ES-I3 (cell line): ENCODE results near the gene KCNJ5.
"Not testable (repeated sequence)": the region's sequence is repeated elsewhere in the genome, so short reads cannot be mapped to it uniquely, and the experiment has no call there.

Source experiments
- H3K36me3 ChIP-seq: 2 replicates; pipeline ENCODE4 v1.6.1; 2013; ENCODE audit warnings: mild to moderate bottlenecking, low read length, control low read depth, moderate library complexity; ENCODE audit not compliant: insufficient read depth
- H3K4me1 ChIP-seq: 2 replicates; pipeline ENCODE4 v1.6.1; 2013; ENCODE audit warnings: mild to moderate bottlenecking, control low read depth, low read length; ENCODE audit not compliant: insufficient read depth
- H3K9ac ChIP-seq: 2 replicates; pipeline ENCODE4 v1.6.1; 2013; ENCODE audit warnings: low read depth, mild to moderate bottlenecking, low read length, moderate library complexity
- H3K9me3 ChIP-seq: 2 replicates; pipeline ENCODE4 v1.6.1; 2013; ENCODE audit warnings: mild to moderate bottlenecking, low read length, moderate library complexity; ENCODE audit not compliant: control insufficient read depth, insufficient read depth

The KCNJ5 gene

DNA sequence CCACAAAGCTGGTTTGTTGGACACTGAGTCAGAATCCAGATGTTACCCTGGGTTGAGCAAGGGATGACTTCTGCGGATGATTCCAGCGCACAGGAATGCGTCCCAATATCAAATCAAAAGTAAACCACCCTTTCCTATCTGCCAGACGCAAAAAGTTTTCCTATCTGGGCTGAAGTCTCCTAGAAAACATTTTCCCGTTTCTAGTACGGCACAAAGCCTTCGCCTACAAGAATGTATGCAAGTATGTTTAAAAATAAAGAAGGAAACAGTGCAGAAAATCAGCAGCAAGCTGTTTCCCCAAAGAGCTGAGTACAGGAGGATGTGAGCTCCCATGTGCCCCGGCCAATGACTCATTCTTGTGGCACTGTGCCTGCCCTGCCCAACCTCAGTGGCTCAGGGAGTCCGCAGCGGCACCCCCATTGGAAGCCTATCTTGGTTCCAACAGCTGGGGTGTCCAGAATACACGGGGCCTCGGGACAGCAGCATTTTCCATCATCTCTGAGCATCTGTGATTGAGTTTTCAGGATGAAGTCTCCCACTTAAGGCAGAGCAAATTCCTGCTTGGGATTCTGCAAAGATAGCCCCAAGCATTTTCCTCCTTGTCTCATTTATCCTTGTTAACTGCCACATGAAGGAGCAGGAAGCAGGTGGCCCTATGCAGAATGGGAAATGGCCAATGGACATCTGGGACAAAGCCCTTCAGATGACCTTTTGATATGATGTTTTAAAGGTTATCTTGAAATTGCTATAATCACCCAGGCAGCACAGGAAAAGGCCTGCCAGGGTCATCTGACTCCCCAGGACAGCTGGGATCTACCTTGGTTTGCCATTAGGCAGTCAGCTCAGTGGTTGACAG lies 17.5 kb downstream of the KCNJ5 start:
- Histone ChIP-seq H3K9ac (no peak overlapping the region), H3K9me3 (0 out of 2 replicates have a peak, but pooled peaks cover 4% of the 10 kb centered on the region), H3K36me3 (no peaks in the 10 kb centered on the region), H3K4me1 (peaks cover 12% of the 10 kb centered on the region; the same call in 1 of the 2 replicates)

DNA sequence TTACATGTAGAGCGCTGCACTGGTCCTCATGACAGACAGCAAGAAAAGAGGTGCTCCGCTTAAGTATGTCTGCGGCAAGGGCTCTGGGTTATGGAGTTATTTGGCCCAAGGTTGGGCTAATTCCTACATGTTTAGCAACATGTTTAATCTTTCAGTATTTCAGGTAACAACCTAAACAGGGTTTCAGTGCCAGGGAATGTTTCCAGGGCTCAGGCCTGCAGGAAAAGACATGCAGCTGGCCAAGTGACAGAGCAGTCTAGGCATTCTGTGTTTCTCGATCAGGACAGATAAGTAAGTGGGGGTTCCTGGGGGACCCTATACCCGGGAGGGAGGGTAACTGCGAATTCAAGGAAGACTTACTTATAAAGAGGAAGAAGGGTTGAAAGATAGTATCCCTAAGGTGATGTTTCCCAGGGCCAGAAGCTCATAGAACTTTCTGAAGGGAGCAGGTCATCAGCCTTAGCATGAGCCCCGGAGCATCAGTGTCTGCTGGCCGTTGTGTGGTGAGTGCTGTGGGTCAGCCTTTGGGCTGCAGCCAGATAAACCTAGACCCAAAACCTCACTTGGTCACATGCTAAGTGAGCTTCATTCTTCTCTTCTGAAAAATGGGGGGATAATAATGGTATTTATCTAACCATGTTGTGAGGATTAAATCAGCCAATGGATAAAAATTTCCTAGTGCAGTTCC lies 18.4 kb downstream of the KCNJ5 start:
- H3K36me3 ChIP-seq: no peaks in the 10 kb centered on the region
- H3K9ac ChIP-seq: no peak overlapping the region
- H3K9me3 ChIP-seq: 0 out of 2 replicates have a peak, but pooled peaks cover 4% of the 10 kb centered on the region
- 0 out of 2 replicates have a peak, but pooled peaks cover 3% of the 10 kb centered on the region for H3K4me1 ChIP-seq

DNA sequence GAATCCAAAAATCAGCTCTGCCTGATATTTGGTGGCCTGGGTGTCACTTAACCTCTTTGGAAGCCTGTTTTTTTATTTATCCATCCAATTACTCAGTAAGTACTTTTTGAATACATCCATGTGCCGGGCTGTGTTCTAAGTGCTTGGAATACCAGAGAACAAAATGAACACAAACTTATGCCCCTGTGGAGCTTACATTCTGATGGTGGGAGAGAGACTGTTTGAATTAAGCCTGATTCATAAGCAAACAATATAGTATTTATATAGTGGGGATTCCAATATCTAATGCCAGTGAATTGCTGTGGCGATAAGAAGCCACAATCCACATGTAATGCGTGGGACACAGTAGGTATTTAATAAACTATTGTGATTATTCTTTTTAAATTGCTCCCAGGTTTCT lies 19.4 kb downstream of the KCNJ5 start:
- Histone ChIP-seq H3K4me1 (no peaks in the 10 kb centered on the region), H3K9me3 (0 out of 2 replicates have a peak, but pooled peaks cover 4% of the 10 kb centered on the region), H3K36me3 (no peaks in the 10 kb centered on the region), H3K9ac (no peak overlapping the region)

DNA sequence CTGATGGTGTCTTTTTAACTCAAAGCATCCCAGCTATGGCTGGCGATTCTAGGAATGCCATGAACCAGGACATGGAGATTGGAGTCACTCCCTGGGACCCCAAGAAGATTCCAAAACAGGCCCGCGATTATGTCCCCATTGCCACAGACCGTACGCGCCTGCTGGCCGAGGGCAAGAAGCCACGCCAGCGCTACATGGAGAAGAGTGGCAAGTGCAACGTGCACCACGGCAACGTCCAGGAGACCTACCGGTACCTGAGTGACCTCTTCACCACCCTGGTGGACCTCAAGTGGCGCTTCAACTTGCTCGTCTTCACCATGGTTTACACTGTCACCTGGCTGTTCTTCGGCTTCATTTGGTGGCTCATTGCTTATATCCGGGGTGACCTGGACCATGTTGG lies 20.1 kb downstream of the KCNJ5 start:
- H3K9ac ChIP-seq: no peak overlapping the region
- 0 out of 2 replicates have a peak, but pooled peaks cover 4% of the 10 kb centered on the region for H3K9me3 ChIP-seq
- no peaks in the 10 kb centered on the region for H3K4me1 ChIP-seq
- H3K36me3 ChIP-seq: no peaks in the 10 kb centered on the region

DNA sequence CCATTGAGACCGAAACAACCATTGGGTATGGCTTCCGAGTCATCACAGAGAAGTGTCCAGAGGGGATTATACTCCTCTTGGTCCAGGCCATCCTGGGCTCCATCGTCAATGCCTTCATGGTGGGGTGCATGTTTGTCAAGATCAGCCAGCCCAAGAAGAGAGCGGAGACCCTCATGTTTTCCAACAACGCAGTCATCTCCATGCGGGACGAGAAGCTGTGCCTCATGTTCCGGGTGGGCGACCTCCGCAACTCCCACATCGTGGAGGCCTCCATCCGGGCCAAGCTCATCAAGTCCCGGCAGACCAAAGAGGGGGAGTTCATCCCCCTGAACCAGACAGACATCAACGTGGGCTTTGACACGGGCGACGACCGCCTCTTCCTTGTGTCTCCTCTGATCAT lies 20.5 kb downstream of the KCNJ5 start:
- H3K9me3 ChIP-seq: 0 out of 2 replicates have a peak, but pooled peaks cover 4% of the 10 kb centered on the region
- no peaks in the 10 kb centered on the region for H3K36me3 ChIP-seq
- no peaks in the 10 kb centered on the region for H3K4me1 ChIP-seq
- H3K9ac ChIP-seq: no peak overlapping the region

DNA sequence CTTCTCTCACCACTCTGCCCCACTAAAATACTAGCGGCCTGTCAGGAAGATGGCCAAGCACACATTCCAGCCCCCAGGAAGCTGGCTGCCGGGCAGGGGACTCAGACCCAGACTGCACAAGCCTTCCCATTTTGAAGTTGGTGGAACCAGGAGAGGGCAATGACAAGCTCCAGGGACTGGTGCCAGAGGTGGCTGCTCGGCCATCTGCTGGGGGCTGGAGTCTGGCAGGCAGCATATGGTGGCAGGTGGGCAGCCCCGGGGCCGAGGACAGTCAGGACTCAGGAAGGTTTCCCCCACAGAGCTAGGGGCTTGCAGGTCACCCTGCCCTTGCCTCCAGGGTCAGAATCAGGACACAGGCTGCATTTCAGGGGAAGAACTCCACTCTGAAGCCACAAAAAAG lies 22.6 kb downstream of the KCNJ5 start:
- Histone ChIP-seq H3K4me1 (no peaks in the 10 kb centered on the region), H3K36me3 (no peaks in the 10 kb centered on the region), H3K9me3 (0 out of 2 replicates have a peak, but pooled peaks cover 4% of the 10 kb centered on the region), H3K9ac (no peak overlapping the region)

DNA sequence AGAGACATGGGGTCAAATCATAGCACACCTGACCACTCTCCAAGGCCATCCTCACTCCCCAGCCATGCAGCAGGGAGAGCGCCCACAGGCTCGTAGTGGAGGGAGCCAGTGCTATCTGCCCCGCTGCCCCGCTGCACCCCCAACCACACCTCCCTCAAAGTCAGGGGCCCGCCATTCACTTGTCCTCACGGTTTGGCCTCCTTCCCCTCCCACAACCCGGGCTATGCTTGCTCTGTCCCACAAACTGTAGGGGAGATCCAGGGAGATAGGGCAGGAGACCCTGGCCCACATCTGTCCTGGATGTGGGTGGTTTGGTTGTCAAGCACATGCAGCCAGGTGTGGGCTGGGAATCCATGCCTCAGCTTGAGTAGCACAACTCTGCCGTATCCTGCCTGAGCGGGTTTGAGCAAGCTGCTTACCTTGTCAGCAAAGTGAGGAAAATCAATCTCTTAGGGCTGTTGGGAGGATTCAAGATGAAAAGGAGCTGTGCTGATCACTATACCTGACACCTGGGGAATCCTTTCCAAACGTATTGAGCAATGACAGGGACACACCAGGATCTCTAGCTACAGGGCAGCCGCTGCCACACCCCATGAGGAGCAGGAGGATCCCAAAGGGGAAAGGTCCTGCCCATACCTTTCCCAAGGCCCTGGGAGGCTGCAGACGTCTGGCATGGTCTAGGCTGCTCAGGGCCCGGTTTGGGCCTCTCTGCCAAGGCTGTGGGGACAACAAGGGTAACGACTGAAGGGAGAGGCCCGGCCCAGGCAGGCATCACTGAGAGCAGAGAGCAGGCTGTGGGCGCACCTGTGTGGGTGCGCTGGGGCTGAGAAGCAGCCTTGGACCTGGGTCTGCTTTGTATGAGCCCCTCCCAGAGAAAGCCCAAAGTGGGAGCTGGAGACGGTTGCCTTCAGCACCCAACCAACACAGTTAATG lies 23.3 kb downstream of the KCNJ5 start:
- no peaks in the 10 kb centered on the region for H3K36me3 ChIP-seq
- H3K4me1 ChIP-seq: no peaks in the 10 kb centered on the region
- H3K9me3 ChIP-seq: 0 out of 2 replicates have a peak, but pooled peaks cover 4% of the 10 kb centered on the region
- no peak overlapping the region for H3K9ac ChIP-seq

DNA sequence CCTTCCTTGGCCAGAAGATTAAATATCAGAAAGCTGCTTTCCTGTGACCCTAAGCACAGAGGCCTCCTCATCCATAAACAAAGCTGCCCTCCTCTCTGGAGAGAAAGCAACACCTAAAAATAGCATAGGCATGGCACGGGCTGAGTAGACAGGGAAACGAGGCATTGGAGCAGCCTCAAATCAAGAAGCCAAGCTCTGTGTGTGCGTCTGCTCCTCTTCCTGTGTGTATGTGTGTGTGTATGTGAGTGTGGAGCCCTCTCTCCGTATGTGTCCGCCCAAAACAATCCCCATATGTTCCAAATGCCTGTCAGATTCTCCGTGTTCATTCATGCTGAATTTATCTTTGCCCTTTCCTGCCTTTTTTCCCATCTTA lies 24.0 kb downstream of the KCNJ5 start:
- Histone ChIP-seq H3K4me1 (no peaks in the 10 kb centered on the region), H3K36me3 (no peaks in the 10 kb centered on the region), H3K9ac (no peak overlapping the region), H3K9me3 (0 out of 2 replicates have a peak, but pooled peaks cover 4% of the 10 kb centered on the region)

DNA sequence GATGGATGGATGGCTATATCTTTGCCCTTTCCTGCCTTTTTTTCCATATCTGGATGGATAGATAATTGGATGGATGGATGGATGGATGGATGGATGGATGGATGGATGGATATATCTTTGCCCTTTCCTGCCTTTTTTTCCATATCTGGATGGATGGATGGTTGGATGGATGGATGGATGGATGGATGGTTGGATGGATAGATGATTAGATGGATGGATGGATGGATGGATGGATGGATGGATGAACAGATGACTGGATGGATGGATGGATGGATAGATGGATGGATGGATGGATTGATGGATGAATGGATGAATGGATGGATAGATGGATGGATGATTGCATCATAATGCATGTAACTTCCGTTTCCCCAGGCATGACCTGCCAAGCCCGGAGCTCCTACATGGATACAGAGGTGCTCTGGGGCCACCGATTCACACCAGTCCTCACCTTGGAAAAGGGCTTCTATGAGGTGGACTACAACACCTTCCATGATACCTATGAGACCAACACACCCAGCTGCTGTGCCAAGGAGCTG lies 24.9 kb downstream of the KCNJ5 start:
- Histone ChIP-seq H3K36me3 (no peaks in the 10 kb centered on the region), H3K9ac (no peak overlapping the region), H3K9me3 (0 out of 2 replicates have a peak, but pooled peaks cover 4% of the 10 kb centered on the region), H3K4me1 (no peaks in the 10 kb centered on the region)

DNA sequence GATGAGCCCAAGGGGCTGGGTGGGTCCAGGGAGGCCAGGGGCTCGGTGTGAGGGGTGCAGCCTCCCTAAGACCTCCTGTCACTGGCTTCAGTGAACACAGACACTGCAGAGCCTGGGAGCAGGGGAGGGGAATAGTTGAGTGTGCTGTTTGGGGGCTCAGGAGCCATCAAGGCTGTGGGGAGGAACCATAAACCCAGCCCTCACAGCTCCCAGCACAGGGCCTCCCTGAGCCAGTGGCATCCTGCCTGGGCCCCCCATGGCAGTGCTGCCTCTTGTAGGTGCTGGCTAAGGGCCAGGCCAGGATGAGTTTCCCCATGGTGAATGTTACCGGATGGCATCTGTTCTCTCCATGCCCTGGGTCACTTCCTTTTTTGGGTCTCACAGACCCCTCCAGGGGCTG lies 25.5 kb downstream of the KCNJ5 start:
- Histone ChIP-seq H3K36me3 (no peaks in the 10 kb centered on the region), H3K9ac (no peak overlapping the region), H3K9me3 (0 out of 2 replicates have a peak, but pooled peaks cover 4% of the 10 kb centered on the region), H3K4me1 (no peaks in the 10 kb centered on the region)

DNA sequence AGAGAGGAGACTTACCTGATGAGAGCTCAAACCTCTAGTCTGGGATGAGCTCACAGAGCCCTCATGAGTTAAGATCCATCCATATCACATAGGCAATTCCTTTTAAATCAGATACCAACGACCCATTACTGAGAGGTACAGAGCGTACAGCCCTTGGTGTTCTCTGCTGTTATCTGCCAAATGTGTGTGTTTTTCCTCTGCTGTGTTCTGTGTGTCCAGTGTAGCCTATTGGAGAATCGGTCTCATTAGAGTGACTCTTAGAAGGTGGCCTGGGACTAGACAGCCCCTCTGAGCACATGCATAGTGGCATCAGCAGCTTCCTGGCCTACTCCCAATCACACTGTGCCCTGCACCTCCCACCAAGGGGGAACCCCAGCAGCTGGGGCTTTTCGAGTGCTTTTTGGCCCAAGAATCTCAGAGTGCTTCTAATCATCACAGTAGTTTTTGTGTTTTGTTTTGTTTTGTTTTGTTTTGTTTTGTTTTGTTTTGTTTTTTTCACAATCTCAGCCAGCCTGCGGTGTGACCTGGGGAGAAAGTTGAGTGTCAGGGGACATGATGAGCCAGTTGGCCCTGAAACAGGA lies 26.1 kb downstream of the KCNJ5 start:
- Histone ChIP-seq H3K9ac (no peak overlapping the region), H3K9me3 (no peaks in the 10 kb centered on the region), H3K4me1 (no peaks in the 10 kb centered on the region), H3K36me3 (no peaks in the 10 kb centered on the region)

DNA sequence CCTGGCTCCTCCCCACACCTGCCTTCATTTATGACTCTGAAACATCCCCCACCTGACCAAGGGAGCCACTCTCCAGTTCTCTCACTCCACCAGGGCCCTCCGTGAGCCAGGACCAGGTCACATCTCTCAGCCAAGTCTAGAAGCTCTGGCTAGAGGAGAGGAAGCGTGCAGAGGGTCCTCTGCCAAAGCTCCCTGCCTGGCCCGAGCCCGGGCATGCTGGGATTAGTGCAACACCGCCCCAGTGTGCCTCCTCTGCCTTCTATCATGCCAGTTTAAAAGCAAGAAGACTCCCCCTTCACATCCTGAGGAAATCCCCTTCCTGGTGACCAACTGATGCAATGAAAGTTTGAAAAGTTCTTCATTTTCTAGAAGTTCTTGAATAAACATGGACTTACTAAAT lies 28.1 kb downstream of the KCNJ5 start:
- H3K9me3 ChIP-seq: no peaks in the 10 kb centered on the region
- no peak overlapping the region for H3K9ac ChIP-seq
- no peaks in the 10 kb centered on the region for H3K4me1 ChIP-seq
- H3K36me3 ChIP-seq: no peaks in the 10 kb centered on the region

DNA sequence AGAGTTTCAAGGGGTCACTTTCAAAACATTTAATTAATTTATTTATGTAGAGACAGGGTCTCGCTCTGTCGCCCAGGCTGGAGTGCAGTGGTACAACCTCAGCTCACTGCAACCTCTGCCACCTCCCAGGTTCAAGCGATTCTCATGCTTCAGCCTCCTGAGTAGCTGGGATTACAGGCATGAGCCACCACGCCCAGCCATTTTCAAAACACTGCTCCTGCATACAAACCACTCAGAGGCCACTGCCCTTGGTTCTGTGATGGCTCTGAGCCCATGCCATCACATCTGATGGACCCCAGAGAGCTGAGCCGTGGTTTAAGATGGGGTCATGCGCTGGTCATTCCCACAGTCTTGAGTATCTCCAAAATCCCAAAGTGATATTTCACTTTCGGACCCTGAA lies 28.5 kb downstream of the KCNJ5 start:
- not testable (repeated sequence) for H3K9ac ChIP-seq, H3K36me3 ChIP-seq, H3K4me1 ChIP-seq, H3K9me3 ChIP-seq
